RCC 7860 (cell line): Measurements from ENCODE around the gene CLCN2.

ENCODE experiments used
- DNase-seq: peaks from one replicate; pipeline ENCODE4 v3.0.0-alpha.2; 2015; ENCODE audit warnings: low spot score
- FAIRE-seq: peaks from 2 replicates; lab custom pipeline; 2012; peaks lifted over from hg19 to GRCh38; lab: Jason Lieb, UNC

CLCN2 gene

DNA sequence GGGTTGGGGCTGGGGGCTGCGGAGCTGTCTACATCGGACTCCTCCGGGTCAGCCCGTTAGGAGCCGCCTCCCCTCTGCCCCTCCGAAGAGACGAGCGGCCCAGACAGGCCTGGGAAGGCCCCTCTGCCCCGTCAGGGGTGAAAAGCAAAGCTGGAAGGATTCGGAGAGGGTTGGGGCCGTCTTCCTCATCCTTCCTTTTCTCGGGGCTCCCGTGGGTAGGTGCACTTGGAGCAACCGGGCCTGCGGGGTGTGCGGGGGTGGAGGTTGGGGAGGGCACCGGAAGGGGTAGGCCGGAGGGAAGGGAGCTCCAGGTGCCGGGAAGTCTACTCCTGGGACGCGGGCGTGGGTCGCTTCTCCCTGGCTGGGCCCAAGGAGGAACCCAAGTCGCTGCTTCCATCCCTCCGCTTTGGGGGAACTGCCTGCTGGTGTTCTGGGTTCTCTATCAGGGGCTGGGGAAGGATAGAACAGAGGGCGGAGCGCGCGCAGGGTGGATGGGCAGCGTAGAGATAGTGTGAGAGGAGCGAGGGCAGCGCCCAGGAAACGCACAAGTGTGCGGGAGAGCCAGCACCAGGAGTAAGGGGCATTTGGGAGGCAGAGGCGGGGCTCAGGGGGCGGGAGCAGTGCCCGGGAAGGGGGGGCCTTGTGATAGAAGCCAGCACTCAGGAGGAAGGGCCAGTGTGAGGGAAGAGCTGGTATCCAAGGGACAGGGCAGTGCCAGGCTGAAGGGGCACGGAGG, 695 bp upstream of the CLCN2 start:
- FAIRE-seq (no peak), DNase-seq (peak; percentile 69)

DNA sequence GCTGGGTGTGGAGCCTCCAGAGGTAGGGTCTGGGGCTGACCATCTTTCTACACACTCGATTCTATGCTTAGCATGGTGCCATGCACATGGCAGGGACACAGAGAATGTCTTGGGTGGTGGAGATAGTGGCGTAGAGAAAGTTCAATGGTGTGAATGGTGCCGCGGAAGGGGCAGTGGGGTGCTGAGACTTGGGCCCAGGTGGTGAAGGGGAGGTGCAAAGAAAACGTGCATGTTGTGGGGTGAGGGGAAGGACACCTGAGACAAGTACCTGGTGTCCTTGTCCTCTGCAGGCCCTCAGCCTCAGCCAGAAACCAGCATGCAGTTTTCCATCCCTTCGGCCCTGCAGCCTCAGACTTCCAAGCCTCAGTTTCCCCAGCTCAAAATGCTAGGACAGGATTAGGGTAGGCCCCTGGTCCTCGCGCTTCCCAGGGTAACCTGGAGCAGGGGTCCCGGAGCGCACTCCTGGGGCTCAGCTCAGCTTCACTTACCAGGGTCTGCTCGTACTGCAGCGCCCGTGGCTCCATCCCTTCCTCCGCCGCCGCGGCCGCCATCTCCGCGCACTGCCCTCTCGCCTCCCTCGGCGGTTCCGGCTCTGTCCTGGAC, 375 bp downstream of the CLCN2 start:
- FAIRE-seq (no peak), DNase-seq (no peak)

DNA sequence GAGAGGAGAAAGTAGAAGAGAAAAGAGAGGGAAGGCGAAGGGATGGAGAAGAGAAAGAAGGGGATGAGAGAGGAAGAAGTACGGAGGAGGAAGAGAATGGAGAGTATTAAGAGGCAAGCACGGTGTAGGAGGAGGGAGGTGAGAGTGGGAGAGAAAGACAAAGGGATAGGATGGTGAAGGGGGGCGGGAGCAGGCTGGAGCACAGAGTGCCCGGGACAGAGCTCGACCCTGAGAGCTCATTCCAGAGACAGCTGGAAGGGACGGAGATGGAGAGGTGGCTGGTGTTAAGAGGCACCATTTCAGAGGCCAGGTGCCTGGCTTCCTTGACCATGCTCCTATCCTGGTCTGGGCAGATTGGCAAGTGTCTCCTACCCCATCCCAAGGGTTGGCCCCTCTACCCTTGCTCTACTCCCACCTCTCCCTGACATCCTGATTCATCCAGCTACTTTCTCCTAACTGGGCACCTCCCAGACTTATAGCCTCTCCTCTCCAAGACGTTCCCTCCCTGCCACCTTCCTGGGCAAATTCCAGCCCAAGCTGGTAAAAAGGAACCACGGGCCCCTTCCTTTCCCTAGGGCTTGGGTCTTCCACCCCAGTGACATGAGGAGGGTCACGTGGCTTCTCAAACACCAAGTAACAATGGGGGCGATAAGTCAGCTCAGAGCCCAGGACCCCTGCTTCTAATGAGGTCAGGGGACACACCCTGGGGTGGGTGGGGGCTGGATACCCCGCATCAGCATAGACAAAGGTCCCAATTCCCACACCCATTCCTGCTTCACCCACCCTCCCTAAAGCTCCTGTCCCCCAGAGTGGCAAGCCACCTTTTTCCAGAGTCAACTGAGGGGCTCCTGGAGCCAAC, 1.1 kb downstream of the CLCN2 start:
- DNase-seq (no peak), FAIRE-seq (no peak)

DNA sequence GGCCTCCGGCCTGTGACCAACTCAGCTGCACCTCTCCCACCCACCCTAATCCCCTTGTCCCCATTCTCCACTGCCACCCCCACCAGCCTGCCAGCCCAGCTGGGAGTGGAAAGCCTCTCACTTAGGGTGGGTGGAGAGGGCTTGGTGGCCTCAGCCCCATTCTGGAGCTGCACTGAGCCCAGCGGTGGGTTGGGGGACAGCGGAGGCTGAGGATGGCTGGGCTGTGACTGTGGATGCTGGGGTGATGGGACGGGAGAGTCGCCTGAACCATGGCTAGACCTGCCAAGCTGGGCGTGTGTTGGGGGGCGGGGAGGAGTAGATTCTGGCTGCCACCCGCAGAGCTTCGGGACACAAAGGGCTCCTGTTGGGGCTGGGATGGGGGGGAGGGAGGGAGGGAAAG, 1.8 kb downstream of the CLCN2 start:
- no peak for FAIRE-seq
- no peak for DNase-seq

GRCh38 chr3:184358921-184359350, 2.5 kb downstream of the CLCN2 start:
- DNase-seq (no peak), FAIRE-seq (no peak)

- DNase-seq (no peak), FAIRE-seq (no peak)
Measured at GRCh38 chr3:184358124-184358767, 3.2 kb downstream of the CLCN2 start.

DNA sequence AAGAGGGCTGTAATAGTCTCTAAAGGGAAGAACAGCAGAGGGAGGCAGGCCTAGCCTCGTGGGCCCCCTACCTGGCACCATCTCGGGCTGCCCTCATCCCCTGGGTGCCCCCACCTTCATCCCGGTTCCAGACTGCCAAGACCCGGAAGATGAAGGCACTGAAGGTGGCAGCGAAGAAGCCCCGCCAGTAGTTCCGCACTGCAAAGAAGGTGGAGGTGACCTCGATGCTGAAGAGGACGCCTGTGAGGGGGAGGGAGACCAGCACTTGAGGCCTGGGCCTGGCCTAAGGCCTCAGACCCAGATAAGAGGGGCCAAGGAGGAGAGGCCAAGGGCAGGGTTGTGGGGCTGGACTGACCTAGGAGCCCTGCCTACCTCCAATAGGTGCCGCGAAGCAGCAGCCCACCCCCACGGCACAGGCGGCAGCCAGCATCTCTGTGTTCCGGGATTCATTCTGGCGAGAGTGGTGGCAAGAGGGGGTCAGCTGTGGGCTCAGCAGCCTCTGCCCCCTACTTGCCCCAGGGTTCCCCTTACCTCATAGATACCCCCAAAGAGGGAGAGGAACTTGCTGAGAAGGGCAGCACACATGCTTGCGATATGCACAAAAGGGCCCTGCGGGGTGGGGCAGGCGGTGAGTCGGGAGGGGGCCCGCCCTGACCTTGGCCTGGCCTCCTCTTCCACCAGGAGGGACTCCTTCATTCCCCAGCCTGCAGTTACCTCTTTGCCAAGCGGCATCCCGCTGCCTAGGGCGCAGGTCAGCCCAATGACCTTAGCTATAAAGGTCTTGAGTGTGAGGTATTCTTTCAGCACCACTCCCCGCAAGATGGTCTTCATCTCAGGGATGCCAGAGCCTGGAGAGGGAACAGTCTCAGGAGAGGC, 3.9 kb downstream of the CLCN2 start:
- DNase-seq (no peak), FAIRE-seq (no peak)

DNA sequence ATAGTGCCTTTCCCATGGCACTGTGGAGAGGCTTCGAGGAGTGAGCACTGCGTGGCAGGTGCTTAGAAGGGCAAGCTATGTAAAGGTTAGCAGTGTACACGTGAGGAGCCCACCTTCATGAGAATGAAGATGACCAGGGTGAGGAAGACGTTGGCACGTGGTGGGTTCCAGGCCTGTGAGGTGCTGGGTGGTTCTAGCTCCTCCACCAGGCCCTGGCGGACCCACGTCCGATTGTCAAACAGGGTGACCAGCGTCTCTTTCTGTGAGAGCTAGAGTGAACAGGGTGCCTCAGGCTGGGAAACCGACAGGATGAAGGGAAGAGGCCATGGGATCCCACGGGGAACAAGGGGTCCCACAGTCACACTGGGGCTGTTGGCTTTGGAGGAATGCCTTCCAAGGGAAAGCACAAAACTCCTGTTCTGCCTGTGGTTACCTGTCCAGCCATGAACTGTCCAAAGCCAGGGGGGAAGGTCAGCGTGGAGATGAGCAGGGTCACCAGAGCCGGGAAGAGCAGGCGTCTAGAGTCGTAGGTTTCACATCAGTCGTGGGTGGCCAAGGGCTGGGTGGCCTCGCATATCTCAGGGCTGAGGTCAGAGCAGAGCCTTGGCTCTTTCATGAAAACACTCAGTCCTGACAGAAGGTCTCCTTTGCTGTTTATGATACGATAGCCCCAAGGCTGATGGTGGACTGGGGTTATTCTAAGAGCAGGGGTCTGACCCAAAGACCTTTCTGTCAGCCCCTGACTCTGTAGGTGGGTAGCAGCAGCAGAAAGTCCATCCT, 6.0 kb downstream of the CLCN2 start:
- DNase-seq = no peak
- FAIRE-seq = no peak

DNA sequence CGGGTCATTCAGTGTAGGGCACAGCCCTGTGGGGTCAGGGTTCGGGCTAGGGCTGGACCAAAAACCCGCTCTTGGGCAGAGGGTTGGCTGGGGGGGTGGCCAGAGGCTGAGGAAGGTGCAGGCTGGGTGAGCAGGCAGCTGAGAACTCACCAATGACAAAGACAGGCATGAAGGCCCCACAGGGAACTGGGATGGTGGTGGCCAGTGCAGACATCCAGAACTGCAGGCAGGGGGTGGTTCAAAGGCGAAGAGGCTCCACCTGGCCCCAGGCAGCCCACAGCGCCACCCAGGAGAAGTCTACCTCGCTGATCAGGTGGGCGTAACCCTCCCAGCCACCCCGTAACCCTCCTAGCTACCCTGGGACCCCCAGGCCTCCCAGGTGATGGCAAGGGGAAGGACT, 6.7 kb downstream of the CLCN2 start:
- FAIRE-seq (no peak), DNase-seq (no peak)

DNA sequence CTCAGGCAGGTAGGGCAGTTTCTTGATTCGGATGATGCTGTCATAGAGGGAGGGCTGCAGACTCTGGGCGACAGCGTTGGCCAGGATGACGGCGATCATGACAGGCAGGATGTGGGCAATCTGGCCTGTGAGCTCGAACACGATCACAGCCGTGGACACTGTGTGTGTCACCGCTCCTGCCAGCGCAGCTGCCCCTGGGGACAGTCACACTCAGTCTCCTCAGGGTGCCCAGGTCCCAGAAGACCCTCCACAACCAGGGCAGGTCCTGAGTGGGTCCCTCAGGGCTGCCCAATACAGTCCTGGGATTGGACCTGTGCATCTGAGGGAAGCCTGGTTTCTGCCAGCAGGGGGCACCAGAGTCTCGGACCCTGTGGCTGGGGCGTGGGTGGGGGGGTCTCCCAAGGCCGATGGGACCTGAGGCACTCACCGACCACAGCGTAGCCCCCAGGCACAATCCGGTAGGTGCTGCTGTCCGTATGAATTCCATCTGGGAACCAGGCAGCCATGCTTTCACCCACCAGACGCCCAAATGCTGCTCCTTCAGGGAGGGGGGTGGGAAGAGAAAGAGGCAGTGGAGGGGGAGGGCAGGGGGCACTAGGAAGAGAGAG, 7.2 kb downstream of the CLCN2 start:
- FAIRE-seq = no peak
- peak; percentile 41 for DNase-seq

GRCh38 chr3:184353546-184353941, 7.9 kb downstream of the CLCN2 start:
- FAIRE-seq = no peak

DNA sequence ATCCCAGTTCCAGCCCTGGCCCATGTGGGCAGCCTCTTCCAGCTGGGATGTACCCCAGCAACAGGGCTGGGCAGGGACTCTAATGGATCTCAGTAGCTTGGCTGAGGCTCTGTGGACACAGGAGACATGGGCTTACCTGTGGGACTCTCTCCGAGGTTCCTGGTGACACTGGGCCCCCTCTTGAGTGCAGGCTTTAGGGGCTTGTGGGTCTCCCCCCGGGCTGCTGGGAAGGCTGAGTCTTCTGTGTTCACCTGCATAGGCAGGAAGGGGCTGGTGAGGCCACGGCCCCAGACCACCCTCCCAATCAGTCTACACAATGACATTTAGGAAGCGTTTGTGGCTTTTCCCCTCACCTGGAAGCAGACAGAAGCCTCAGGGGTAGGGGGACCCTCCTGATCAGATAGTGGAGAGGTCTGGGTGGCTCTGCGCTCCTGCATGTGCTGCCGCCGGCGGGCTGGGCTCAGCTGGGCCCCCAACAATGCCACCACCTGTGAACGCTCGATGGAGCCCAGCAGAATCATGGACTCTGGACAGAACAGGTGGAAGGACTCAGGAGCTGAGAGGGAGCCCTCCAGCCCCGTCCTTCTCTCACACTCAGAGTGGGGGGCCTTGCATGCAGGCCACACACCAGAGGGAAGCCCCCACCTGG, 8.4 kb downstream of the CLCN2 start:
- FAIRE-seq (no peak), DNase-seq (no peak)

More at GRCh38 chr3:184353546-184353941, 7.9 kb downstream of the CLCN2 start:
- DNase-seq = no peak

GRCh38 chr3:184352149-184352785, 9.1 kb downstream of the CLCN2 start:
- no peak for FAIRE-seq
- no peak for DNase-seq

GRCh38 chr3:184351511-184352148, 9.8 kb downstream of the CLCN2 start:
- DNase-seq (no peak), FAIRE-seq (no peak)

GRCh38 chr3:184350618-184351017, 10.8 kb downstream of the CLCN2 start:
- no peak for DNase-seq

GRCh38 chr3:184349563-184350470, 11.6 kb downstream of the CLCN2 start:
- DNase-seq = no peak
- no peak for FAIRE-seq

More at GRCh38 chr3:184350618-184351017, 10.8 kb downstream of the CLCN2 start:
- FAIRE-seq = no peak

- DNase-seq (no peak), FAIRE-seq (no peak)
Measured at GRCh38 chr3:184348057-184348382, 13.4 kb downstream of the CLCN2 start.
